ENCODE results near the gene EPHB1. TPM values are rescaled to one million over a fixed set of nuclear protein-coding genes. Genes with fewer than 3 reads are reported as not detected.

The EPHB1 gene
- total RNA-seq, 1 donor from 2014 or later, result 0.86 TPM

DNA sequence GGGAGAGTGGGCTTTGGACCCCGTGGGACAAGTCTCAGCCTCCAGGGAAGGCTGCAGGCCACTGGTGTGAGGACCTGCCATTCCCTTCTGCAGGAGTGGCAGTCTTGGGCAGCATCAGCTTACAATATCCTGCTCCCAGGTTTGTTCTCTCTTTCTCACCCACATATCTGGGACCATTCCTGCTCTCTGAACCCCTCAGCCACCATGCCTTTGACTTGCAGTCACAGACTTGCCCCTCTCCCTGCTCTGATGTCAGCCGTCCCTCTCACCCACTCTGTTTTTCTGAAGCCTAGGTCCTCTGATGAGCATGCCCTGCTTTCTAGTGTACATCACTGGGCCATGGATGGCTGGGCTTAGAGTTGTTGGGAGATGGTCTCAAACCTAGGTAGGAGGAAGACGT lies 282.1 kb downstream of the EPHB1 start:
- DNase-seq (ENCODE audit: low read depth), result no peak

- no peak for DNase-seq (ENCODE audit: low read depth)
Measured at GRCh38 chr3:135078283-135078682, 283.2 kb downstream of the EPHB1 start.

GRCh38 chr3:135079095-135079494 lies 284.0 kb downstream of the EPHB1 start:
- no peak for DNase-seq (ENCODE audit: low read depth)

- no peak for DNase-seq (ENCODE audit: low read depth)
Measured at GRCh38 chr3:135081451-135081850, 286.4 kb downstream of the EPHB1 start.

- no peak for DNase-seq (ENCODE audit: low read depth)
Measured at GRCh38 chr3:135081856-135082434, 286.9 kb downstream of the EPHB1 start.

DNA sequence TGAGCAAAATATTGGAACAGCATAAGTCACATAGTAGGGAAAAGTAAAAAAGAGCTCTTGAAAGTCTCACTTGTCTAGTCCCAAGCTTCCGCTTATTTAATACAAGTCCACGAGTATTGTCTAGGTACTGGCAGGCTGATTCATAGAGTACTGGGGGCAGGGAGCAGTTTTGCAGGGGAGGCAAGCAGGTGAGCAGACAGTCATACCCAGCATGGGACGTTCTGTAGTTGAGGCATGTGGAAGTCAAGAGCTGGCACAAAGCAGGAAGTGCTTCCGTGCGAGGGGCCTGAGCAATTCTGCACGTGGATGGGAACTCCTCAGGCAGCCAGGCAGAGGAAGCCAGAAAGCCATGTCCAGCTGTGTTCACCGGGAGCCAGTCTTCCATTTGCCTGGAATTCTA lies 287.6 kb downstream of the EPHB1 start:
- DNase-seq (ENCODE audit: low read depth), result no peak

DNA sequence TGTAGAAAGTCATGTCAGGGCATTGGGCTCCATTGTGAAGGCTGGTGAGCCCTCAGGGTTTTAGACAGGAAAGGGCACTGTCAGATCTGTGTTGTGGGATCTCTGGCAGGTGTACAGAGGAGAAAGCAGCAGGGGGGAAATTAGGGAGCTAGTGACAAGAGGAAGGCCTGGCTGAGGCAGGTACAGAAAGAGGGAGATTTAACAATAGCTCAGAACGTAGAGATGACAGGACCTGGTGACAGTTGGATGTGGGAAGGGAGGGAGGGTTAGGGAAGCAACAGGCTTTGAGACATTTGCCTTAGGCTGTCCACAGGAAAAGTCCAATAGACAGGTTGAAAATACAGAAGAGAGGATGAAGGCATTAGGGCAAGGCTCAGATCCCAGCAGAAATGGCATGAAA lies 288.1 kb downstream of the EPHB1 start:
- DNase-seq (ENCODE audit: low read depth), result no peak

GRCh38 chr3:135083756-135084155 lies 288.7 kb downstream of the EPHB1 start:
- no peak for DNase-seq (ENCODE audit: low read depth)

DNA sequence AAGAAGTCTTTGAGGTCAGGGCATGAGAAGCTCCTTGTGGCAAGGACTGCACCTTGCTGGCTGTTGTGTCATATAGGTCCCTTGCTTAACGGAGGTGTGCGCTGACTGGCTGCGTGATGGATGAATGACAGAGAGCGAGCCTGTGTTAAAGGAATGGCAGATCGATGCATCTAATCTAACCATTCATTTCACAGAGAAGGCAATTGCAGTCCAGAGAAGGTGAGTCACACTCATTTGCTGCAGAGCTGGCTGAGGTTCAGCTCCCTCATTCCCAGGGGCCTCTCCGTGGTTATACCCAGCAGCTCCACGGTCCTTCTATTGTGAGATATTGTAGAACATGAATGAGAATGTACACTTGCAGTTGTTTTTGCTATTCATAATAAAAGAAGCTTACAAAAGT lies 289.3 kb downstream of the EPHB1 start:
- no peak for DNase-seq (ENCODE audit: low read depth)

GRCh38 chr3:135084976-135085375 lies 289.9 kb downstream of the EPHB1 start:
- no peak for DNase-seq (ENCODE audit: low read depth)

- DNase-seq (ENCODE audit: low read depth), result no peak
Measured at GRCh38 chr3:135085652-135086436, 290.8 kb downstream of the EPHB1 start.

- no peak for DNase-seq (ENCODE audit: low read depth)
Measured at GRCh38 chr3:135087782-135088181, 292.7 kb downstream of the EPHB1 start.

DNA sequence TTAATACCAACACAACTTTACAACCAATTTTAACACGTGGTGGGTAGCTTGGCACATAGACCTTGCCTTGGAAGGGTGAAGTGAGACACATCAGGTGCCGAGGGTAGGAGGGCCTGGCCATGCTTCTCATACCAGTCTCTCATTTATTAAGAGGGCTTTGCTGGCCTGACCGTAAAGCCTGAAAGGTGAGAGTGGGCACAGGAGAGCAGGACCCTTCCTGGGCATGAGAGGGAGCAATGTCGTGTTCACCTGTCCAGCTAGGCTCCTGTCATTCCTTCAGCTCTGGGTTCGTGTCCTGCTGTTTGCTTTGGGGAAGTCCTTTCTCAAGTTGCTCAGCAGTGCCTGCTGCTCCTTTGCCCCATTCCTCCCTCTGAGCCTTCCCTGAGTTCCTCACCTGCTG lies 294.4 kb downstream of the EPHB1 start:
- DNase-seq (ENCODE audit: low read depth), result no peak

DNA sequence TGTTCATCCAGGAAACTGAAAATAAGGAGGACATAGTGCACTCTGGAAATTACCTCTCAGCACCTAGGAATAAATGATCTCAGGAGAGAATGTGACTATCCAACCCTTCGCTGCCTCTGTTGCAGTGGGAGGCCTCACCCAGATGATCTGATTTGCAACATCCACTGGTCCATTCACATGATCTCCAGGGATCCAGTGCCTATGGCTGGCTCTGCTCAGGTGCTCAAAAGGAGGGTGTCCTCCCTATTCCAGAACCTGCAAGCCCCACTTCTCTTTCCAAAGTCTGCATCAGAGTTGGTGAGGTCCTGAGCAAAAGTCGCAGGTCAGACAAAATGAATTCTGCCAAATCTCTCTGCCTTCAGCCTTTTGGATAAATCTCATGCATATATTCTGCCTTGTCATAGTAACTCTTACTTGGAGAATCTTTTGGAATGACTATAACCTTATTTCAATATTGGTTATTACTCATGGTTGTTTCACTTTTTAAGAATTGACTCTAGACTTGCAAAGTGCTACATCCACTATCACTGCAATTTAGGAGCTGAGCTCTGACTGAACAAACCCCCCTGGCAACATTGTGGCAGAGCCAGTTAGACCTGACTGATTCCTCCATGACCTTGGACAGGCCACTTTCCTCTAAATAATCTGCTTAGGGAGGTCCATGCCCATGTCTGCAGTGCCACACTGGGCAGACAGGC lies 295.1 kb downstream of the EPHB1 start:
- DNase-seq (ENCODE audit: low read depth), result no peak

GRCh38 chr3:135091946-135092345 lies 296.9 kb downstream of the EPHB1 start:
- DNase-seq (ENCODE audit: low read depth), result no peak

DNA sequence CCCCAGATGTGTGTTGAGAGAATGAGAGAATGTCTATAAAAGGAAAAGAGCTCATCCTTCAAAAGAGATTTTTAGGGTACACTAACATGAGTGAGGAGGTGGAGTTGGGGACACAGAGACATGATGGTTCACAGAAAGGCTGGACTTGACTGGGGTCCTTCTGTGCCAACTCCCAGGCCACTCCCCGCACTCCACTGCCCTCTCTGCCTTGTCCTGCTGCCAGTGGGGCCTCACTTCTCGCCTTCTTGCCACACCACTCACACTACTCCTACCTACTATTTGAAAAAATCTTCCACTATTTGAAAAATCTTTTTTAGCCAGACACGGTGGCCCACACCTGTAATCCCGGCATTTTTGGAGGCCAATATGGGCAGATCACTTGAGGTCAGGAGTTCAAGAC lies 298.1 kb downstream of the EPHB1 start:
- DNase-seq (ENCODE audit: low read depth), result no peak

DNA sequence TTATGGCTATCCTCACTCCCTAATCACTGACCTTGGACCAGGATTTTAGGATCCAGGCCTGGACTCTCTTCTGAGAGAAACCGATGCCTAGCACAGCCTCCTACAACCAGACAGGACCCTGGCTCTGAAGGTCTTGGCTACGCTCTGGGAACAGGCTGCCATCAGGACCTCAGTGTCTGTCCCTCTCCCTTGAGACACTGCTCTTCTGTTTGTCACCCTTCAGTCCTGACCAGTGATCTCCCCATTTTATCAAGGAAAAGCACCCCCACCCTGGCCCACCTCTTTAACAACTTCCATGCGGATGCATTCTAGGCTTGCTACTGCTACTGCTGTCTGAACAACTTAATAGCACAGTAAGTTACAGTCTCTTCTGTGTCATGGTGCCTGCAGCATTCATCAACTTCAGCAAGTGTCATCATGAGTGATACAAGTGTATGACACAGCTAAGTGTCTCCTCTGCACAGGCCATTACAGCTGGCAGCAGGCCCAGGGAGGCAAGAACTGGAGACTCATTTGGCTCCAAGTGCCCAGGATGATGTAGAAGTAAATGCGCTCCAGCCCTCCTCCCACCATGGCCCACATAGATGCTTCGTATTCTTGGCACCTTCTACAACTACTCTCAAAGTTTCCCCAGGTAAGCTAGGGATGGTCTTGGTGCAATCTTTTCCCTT lies 302.4 kb downstream of the EPHB1 start:
- DNase-seq (ENCODE audit: low read depth), result no peak

GRCh38 chr3:135099734-135100355 lies 304.8 kb downstream of the EPHB1 start:
- no peak for DNase-seq (ENCODE audit: low read depth)

GRCh38 chr3:135100366-135100765 lies 305.3 kb downstream of the EPHB1 start:
- DNase-seq (ENCODE audit: low read depth), result no peak

DNA sequence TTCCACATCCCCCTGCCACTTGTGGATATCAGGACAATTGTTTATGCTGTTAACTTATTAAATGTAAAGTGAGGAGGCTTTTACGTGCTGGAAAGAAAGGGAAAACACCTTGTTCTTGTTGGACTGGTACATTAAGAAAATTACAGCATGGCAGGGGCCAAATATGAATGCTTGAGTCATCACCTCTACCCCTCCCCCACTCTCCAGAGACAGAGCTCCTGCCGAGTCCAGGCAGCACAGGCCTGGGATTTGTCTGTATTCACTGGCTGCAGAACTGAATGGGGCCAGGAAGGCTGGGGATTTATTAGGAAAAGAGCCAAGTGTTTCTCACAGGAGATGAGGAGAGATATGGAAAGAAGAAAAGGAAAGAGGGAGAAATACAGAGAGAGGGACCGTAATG lies 308.9 kb downstream of the EPHB1 start:
- DNase-seq (ENCODE audit: low read depth), result no peak

GRCh38 chr3:135106445-135106844 lies 311.4 kb downstream of the EPHB1 start:
- DNase-seq (ENCODE audit: low read depth), result peak; percentile 35

DNA sequence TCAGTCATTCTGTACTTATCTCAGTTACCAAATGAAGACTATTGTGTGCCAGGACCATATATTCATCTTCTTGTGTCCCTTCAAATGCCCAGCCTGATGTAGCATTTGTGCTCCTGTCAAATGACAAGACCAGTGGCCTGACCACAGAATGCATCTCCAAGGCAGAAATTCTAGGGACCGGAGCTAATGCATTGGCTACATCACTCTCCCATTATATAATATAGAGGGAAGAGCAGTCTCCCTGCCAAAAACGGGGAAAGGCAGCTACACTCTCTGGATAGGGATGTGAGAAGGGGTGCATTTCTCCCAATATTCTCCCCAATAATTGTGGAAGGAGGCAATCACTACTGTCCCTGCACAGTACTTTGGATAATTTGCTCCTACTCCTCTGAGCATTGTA lies 312.0 kb downstream of the EPHB1 start:
- DNase-seq (ENCODE audit: low read depth), result no peak

Measured in myocyte (in vitro differentiated cells).